Skeletal muscle cell (primary cell): ENCODE measurements around the gene CXorf38.

Experiments used
- DNase-seq: peaks from one replicate; pipeline ENCODE4 v3.0.0-alpha.2; 2010; ENCODE audit warnings: low read depth
- H3K4me3 ChIP-seq: 2 replicates; pipeline ENCODE4 v1.5.1; 2011; ENCODE audit warnings: low read depth, mild to moderate bottlenecking, control low read depth, low read length, moderate library complexity

The CXorf38 gene

DNA sequence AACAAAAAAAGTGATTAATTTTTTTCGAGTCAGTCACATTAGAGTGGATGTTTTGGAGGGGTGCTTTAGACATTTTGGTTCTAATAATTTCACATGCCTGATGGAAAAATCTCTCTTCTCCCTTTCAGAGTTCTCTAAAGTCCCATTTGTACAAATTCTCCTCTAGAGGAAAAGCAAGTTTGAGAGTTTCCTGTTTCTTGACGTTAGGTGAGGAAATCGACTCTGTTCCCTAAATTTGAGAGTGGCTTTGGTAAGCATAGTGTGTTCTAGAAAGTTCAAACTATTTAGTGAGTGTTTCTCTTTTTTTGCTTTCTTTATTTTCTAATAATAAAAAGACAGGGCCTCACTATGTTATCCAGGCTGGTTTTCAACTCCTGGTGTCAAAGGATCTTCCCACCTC lies 68.2 kb downstream of the CXorf38 start:
- no peak for DNase-seq
- H3K4me3 ChIP-seq = no peak overlapping the region

DNA sequence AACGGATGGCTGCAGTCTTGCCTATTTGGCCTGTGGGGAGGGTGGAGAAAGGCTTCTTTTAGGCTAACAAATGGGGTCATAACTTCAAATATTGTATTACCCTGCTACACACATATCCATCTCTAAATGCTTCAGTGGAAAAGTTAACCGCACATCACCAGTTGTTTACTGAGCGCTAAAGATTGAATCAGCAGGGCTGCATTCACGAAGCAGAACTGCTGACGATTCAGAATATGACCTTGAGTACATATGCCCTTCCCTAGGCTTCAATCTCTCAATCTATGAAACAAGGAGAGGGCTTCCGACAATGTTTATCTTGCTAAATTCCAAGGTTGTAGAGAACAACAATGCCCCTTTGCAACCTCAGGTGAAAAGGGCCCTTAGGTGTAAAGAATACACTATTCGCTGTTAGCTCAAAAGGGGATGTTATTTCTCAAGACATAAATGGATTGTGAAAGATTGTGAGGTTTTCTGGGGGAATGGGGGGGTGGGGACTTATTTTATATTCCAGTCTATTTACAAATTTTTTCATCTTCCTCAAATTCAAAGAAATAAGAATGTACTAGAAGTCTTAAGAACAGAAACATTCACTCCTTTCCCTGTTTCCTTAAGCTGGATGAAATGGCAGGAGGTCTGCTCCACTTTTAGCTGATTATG lies 69.2 kb downstream of the CXorf38 start:
- H3K4me3 ChIP-seq = no peak overlapping the region
- no peak for DNase-seq
